GM21576 (cell line): ENCODE data around the gene SSTR3.
A peak's percentile ranks its signal among the peaks of the same experiment; 100 is the strongest.
"Not testable (repeated sequence)": the region's sequence is repeated elsewhere in the genome, so short reads cannot be mapped to it uniquely, and the experiment has no call there.

Experiments
- ATAC-seq: cut with Tn5 transposase; IDR thresholded peaks from one replicate; pipeline ENCODE4 v1.9.1; 2021; ENCODE audit warnings: mild to moderate bottlenecking, moderate library complexity; ENCODE audit not compliant: unreplicated experiment

SSTR3 gene

DNA sequence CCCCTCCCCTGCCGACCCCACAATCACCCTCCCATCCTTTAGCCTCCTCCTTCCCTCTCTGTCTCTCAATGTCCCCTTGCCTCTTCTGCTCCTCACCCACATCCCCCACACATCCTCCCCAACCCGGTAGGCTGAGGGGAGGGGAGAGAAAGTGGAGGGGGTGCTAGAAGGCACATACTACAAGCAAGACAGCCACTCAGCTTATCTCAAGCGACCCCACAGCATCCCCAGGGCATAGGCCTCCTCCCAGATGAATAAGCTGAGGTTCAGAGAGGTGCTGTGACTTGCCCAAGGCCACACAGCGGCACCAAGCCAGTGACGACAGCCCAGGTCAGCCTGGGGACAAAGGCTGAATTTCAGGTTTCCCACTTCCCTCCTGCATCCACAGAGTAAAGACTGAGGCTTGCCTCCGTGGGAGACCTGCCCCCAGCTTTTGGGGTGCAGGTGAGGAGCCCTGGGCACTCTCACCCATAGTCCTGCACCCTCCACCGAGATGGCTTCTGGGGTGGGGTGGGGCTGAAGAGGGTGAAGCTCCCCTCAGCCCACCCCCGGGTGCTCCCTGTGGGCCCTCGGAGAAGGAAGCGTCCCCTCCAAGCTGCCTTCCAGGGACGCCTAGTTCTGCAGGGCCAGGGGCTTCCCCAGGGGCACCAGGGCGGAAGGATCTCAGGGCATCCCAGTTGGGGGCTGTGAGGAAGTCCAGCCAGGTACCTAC is 31.3 kb upstream of the SSTR3 start:
- ATAC-seq, result peak; percentile 6

DNA sequence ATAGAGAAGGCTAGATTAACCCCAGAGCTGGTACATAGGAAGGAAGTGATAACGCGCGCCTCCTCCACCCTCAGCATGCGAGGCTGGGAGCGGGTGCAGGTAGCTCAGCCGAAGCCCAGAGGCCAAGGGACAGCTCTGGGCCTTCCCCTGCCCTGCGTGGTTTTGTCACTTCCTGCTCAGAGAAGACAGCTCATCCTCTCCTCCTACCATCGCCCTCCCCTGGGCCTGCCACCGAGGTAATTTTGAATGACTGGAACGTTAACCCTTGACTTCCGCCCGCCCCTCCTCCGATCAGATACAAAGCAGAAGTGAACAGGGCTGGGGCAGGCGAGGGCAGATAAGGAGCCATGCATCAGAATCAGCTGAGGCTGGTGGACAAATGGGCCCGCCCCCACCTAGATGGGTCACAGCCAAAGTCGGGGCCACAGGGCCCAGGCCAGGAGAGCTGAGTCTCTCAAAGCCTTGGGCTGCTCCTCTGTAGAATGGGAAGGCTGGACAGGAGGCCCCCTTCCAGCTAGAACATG is 30.2 kb upstream of the SSTR3 start:
- peak; percentile 51 for ATAC-seq

DNA sequence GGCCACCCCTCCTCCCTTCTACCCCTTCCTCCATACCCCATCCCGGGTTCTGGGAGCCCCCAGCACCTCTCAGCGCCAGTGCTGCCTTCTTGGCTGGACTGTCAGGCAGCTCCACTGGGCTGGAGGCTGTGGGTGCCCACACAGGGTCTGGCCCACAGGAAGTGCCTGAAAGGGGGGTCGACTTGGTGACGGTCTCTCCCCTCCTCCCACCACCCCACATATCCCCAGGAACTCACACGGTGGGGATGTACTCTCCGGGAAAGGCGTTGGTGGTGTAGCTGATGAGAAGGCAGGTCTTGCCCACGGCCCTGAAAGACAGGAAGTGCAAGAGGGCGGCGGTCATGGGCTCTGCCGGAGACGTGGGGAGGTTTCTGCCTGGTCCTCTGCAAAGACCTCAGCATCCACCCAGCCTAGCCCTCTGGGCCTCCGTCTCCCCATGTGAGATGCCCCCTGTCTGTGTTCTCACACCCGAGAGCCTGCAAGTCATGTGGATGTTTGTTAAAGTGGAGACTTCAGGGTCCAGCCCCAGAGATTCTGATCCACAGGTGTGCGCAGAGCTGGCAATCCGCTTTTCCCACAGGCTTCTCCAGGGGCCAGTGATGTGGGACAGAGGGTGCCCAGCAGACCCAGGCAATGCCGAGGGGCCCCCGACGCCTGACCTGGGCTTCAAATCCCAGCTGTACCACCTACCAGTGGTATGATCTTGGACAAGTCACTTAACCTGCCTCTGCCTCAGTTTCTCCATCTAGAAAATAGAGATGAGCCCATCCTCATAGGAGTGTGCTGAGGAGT is 29.3 kb upstream of the SSTR3 start:
- no peak for ATAC-seq

DNA sequence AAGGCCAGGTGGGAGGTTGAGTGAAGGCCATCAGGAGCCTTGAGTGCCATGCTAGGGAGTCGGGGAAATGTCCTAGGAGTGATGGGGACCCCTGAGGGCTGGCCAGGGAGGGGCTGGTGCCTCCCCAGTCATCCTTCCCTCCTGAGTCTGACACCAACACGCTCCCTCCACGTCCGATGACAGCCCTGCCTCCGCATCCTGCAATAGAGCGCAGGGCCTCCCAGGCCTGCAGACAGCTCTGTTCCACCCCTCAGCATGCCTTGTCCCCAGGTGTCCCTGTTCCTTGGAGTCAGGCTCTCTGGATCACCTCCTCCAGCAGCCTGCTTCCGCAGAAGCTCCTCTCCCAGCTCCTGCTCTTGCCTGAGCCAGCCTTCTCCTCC is 28.7 kb upstream of the SSTR3 start:
- no peak for ATAC-seq

DNA sequence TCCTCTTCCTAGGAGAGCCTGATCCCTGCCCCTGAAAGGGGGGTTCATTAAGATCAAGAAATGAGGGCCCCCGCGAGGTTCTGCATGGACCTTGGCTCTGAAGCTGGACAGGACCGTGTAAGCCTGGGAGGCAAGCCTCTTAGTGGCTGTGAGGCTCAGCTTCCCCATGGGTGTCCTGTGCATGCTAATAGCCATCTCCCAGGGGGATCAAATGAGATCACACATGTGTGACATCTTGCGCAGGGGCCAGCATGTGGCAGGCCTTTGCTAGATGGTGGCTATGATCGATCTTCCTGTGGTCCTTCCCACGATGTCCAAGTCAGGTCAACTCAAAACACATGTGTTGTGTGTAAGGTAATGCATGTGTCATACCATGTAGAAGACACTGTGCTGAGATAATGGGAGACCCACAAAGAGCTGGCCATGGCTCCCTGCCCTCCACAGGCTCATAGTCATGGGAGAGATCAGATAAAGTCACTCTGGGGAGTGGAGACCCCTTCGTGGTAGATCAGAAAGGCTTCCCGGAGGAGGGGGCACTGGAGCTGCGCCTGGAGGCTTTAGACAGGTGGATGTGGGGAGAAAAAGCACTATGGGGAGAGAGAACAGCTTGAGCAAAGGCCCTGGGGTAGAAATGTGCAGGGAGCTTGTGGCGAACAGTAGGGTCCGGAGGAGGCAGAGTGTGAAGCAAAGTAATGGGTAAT is 28.1 kb upstream of the SSTR3 start:
- no peak for ATAC-seq

DNA sequence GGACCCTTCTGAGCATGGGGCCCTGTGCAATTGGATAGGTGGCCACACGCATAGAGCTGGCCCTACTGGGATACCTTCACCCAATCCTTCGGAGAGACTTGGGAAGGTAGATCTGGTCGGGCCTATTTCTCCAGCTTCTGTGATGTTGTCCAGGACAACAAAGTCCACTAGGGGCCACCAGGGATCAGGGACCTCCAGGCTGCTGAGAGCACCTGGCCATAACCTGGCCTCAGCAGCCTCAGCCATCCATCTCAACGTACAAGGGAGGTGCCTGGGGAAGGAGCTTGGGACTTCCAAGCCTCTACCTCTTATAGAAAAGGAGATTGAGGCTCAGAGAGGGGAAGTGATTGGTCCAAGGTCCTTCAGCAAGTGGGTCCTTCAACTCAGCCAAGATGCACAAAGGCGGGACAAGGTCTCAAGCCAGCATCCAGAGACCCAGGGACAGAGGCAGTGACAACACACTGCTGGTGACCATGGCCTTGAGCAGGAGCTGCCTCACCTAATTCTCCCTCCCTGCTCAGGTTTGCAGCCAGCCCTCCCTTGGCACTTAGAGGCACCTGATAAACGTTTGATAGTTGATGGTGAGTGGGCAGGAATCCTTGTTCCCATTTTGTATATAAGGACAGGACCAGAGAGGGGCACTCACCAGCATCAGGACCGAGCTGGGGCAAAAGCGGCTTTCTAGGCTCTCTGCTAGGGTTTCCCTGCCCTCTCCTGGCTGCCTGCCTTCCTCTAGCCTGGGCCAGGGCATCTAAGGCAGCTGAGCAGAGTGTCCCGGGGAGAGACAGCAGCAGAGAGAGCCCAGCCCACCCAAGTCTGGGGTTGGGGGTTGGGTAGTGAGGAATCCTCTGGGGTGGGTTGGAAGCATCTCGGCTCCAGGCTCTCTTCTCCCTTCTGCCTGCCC is 27.3 kb upstream of the SSTR3 start:
- no peak for ATAC-seq

DNA sequence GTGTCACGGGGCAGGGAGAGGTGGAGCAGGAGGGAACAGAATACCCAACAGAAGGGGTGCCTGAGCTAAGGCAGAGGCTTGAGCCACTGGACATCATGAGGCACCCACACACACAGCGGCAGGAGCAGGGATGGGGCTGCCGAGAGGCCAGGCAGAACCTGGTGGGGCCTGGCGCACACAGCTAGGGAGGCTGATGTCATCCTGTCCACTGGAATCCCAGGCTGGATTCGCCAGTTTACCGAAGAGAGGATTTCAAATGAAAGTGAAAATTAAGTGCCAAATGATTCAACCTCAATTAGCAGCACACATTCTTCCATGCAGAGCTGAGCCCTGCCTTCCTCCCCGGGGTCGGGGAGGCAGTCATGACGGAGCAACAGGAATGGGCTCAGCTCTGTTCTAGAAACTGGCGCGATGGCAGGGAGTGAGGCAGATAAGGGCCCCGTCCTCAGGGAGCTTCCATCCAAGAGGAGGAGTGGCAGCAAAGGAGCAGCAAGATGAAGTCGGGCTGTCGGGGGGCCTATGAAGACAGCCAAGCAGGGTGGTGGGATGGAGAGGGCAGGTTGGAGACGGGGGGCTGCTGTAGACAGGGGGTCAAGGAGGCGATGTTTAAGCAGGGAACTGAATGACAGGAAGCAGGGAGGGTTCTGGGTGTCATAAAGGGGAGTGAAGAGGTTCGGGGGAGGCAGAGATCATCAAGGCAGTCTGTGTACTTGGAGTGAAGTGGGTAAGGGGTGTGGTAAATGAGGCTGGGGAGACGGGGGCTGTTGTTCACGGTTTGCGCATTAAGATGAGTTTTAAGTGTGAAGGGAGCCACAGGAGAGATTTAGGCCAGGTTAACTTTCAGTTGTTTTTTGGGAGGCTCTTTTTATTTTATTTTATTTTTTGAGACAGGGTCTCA is 25.3 kb upstream of the SSTR3 start:
- no peak for ATAC-seq

DNA sequence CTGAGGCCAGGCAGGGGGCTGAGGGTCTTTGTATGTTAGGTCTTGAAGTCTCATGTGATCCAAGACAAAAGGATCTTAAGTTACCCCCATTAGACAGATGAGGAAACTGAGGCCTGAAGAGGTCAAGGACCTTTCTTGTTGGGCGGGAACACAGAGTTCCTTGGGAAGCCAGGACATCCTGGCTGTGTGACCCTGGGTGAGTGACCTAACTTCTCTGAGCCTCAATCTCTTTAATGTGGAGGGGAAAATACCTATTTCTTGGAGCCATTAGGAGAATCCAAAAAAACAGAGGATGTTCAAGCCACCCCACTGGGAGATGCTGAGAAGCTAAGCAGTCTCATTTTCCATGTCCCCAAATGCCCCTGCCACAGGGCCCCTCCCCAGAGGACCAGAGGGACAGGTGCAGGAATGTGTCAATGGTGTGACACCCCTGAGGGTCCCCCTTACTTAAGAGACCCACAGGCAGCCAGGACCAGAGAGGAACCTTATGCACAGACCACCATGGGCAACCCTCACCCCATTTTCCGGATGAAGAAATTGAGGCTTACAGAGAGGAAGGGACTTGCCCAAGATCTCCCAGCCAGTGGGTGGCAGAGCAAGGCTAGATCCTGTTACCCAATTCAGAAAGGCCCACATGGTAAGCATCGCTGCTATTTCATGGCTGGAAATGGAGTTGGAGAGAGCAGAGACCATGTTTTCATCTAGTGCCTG is 23.8 kb upstream of the SSTR3 start:
- ATAC-seq, result no peak

DNA sequence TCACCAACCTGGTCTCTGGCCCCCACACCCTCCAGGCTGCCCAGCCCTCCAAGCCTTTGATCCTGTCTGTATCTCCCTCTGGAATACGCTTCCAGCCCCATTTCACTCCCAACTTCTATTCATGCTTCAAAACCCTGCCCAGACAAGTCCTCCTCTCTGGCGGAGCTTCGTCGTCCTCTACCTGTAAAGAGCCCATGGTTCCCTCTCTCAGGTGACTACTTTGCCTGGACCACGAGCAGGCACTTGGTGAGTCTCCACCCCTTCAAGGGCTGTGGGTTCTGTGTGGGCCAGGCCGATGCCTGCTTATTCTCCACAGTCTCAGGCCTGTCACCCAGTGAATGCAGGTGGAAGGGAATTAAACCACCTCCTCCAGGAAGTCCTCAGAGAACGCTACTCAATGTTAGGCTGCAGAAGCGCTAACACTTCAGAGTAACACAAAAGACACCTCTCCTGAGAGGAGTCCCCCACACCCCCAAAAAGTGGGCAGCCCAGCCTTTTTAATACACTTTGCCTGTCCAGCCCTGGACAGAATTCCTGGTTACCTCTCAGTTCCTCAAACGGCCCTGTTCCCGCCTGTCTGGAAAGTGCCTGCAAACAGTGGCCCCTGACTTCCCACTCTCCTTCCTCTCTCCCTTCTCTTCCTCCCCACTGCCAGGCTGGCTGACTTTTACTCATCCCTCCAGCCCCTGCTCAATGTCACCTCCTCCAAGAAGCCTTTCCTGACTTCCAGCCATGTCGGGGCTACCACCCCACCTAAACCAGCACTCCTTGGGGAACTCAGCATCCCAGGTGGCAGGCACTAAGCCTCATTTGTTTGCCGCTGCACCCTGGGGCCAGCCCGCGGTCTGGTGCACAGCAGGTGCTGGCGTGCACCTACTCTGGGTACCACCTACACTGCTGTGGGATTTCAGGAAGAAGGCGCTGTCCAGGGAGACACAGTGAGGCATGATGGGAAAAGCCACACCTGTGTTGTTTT is 22.7 kb upstream of the SSTR3 start:
- no peak for ATAC-seq

DNA sequence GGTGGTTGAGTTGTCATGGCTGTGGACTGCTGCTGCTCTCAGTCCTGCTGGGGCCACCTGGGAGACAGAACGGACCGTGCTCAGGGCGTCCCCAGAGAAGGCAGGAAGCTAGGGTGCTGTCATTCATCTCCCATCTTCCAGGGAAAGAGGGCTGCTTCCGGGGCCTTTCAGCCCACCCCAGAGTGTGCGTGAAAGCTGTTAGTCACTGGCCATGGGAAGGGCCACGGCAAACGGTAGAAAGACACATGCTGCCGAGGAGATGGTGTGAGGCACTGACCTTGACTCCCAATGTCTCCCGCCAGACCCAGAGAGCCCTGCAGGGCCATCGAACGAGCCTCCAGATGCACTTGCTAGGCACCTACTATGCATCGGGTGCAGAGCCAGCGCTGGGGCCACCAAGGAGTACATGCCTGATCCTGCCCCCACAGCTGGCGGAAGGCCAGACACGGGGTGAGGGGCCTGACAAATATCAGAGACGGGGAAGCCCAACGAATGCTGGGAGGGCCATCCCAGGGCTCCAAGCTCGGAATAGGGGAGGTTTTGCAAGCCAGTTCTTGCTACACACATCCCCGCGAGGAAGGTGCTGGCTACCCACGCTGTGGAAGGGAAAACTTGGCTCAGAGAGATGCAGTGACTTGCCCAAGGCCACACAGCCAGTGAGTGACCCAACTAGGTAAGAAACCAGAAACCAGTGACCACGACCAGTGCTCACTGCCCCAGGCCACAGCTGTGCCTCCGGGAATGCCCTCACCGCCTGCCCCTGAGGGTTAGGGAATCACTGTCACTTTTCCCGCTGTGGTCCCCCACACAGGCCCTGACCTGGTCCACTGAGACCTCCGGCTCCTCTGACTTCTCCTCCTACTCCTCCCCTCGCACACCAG is 21.7 kb upstream of the SSTR3 start:
- no peak for ATAC-seq

DNA sequence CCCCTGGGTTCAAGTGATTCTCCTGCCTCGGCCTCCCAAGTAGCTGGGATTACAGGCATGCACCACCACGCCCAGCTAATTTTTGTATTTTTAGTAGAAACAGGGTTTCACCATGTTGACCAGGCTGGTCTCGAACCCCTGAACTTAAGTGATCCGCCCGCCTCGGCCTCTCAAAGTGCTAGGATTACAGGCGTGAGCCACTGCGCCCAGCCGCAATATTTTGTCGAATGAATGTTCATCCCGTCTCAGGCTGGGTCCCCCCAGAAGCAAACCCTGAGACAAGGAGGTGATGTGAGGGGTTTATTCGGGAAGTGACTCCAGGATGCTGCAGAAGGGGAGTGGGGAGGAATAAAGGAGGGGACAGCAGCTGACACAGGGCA is 21.1 kb upstream of the SSTR3 start:
- ATAC-seq, result not testable (repeated sequence)

DNA sequence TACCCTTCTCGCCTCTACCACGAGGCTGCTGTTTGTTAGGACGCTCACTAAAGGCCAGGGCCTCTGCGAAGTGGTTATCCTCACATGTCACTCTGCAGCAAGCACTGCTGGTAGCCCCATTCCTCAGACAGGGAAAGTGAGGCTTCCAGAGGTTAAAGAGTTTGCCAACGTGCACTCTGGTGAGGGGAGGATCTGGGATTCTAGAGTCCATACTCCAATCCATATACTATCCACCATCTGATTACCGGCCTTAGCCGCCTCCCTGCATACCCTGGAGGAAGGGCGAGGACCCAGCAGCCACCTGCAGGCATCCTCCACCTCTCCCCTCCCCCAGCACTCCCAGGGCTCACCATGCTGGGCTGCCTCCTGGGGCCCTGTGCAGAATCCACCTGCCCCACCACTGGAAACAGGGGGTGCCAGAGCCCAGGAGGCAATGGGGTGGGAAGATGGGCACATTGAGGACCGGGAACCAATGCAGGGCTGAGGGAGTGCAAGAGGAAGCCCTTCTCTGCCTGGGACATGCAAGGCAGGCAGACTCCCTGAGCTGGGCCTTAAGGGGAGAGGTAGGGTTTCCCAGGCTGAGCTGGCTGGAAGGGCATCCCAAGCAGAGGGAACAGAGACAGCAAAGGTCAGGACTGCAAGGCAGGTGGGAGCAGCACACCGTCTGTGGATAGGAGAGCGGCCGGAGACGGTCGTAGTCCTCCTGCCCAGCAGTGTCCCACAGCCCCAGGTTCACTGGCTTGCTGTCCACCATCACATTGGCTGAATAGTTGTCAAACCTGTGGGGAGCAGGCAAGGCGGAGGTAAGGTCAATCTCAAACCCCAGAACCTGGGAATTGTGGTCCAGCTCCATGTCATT is 20.1 kb upstream of the SSTR3 start:
- no peak for ATAC-seq

DNA sequence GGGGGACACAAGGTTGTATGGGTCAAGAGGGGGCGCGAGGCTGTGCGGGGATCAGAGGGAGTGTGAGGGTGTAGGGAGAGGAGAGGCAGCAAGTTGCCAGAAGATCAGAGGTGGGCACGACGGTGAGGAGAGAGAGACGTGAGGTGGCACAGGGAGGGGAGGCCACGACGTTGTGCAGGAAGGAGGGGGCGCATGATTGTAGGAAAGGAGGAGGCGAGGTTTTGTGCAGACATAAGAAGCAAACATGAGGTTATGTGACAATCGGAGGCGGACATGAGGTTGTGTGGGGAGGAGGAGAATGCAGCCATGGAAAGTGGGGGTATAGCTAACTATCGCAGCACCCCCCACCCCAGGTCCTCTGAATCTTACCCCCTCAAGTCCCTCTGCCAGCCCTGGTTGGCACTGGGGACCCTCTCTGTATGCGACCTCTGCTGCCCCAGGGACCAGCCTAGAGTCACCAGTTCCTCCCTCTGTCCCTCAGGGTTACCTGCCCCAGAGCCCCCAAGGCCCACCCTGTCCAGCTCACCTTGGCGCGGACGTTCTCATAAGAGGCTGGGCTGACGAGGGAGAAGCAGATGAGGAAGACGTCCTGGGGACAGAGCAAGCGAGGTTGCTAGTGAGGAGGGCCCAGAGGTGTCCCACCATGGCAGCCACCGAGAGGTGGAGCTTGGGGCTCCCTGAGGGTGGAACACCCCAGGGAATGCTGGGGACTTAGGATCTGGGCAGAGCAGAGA is 19.3 kb upstream of the SSTR3 start:
- no peak for ATAC-seq

DNA sequence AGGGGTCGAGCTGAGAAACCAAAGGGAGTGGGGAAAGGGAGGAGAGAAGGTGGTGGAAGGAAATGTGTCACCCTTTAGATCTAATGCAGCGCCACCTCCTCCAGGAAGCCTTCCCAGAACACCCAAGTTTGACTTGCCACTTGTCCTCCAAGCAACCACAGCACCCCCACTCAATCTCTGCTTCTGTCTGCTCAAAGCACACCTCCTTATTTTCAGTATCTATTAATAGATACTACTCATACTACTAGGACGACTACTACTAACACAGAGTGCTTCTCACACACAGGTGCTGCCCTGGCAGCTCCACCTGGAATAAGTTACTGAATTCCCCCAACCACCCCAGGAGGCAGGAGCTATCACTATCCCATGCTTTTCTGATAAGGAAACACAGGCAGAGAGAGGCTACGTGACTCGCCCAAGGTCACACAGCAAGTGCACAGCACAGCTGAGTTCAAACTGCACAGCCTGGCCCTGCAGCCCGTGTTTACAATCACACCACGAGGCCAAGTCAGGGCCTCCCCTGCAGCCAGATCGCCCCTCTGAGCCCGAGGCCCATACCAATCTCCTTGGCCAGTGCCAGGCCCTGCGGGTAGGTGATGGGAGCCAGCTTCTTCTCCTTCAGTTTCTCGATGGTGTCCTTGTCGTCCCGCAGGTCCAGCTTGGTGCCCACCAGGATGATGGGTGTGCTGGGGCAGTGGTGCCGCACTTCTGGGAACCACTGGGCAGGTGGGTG is 18.6 kb upstream of the SSTR3 start:
- ATAC-seq, result peak; percentile 40
